Mucosa of descending colon (tissue), 3 donors: Measurements from ENCODE around the gene DCP1B. TPM values are rescaled to one million over a fixed set of nuclear protein-coding genes. Genes with fewer than 3 reads are reported as not detected.

ENCODE experiments used
- ATAC-seq: fragments of 200-7000 bp; cut with Tn5 transposase; one replicate; pipeline ENCODE4 v1.9.1; 2020; ENCODE audit warnings: mild to moderate bottlenecking, moderate library complexity
- DNase-seq, 3 donors: peaks; one replicate each; pipeline ENCODE4 v3.0.0-alpha.2; 2020
- H3K36me3 ChIP-seq: fragments of 200-600 bp; one replicate; pipeline ENCODE4 v1.8.0; 2021; ENCODE audit warnings: low read depth, mild to moderate bottlenecking
- H3K4me1 ChIP-seq: fragments of 200-600 bp; one replicate; pipeline ENCODE4 v1.8.0; 2021; ENCODE audit warnings: low read depth, mild to moderate bottlenecking
- H3K4me3 ChIP-seq: fragments of 200-600 bp; one replicate; pipeline ENCODE4 v1.8.0; 2021; ENCODE audit warnings: mild to moderate bottlenecking
- H3K9me3 ChIP-seq: fragments of 200-600 bp; one replicate; pipeline ENCODE4 v1.8.0; 2021; ENCODE audit warnings: mild to moderate bottlenecking
- intact Hi-C, 2 donors: fragments of 100-400 bp; cut with DNase I in 1 of 2; cut with micrococcal nuclease in 1 of 2; formaldehyde crosslinking; loops; one replicate each; pipeline versions ENCODE4 v1.11.0 to v1.11.1; 2022; cut with DNase I, micrococcal nuclease
- total RNA-seq, 3 donors: library from RNA; stranded (reverse); fragmentation: NEBNext Ultra II Directional in 2 of 3; extraction: Animal tissue kit (Norgen Biotek cat#: 25700) in 2 of 3; gene quantifications; one replicate each; pipeline versions ENCODE4 v1.2.1 to v1.2.4, GENCODE V29; 2021 to 2023
- TF ChIP-seq, protein P1 (sequence below): fragments of 200-600 bp; IDR thresholded peaks from one replicate; pipeline ENCODE4 v1.8.0; 2022; ENCODE audit warnings: antibody characterized with exemption, mild to moderate bottlenecking
- donor health status: DM: no; HTN: no; CAD: no; lungs with moderate emphysema.
- donor health status: DM: no; HTN: no; CAD: no.
- donor health status: DM: no; HTN: yes; CAD: no.

DCP1B gene
- total RNA-seq, 3 donors from 2014 or later: 10.1 to 27.3 (median 12.6) TPM

GRCh38 chr12:1965916-1966315 is 38.3 kb downstream of the DCP1B start:
- ATAC-seq (no peak), DNase-seq (no peak)
- H3K36me3 ChIP-seq: no peaks in the 10 kb centered on the region
- intact Hi-C loops: no loop called here
- H3K9me3 ChIP-seq: no peaks in the 10 kb centered on the region
- TF ChIP-seq, protein P1, sequence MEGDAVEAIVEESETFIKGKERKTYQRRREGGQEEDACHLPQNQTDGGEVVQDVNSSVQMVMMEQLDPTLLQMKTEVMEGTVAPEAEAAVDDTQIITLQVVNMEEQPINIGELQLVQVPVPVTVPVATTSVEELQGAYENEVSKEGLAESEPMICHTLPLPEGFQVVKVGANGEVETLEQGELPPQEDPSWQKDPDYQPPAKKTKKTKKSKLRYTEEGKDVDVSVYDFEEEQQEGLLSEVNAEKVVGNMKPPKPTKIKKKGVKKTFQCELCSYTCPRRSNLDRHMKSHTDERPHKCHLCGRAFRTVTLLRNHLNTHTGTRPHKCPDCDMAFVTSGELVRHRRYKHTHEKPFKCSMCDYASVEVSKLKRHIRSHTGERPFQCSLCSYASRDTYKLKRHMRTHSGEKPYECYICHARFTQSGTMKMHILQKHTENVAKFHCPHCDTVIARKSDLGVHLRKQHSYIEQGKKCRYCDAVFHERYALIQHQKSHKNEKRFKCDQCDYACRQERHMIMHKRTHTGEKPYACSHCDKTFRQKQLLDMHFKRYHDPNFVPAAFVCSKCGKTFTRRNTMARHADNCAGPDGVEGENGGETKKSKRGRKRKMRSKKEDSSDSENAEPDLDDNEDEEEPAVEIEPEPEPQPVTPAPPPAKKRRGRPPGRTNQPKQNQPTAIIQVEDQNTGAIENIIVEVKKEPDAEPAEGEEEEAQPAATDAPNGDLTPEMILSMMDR: no peak
- no peaks in the 10 kb centered on the region for H3K4me1 ChIP-seq
- H3K4me3 ChIP-seq: no peak overlapping the region

DNA sequence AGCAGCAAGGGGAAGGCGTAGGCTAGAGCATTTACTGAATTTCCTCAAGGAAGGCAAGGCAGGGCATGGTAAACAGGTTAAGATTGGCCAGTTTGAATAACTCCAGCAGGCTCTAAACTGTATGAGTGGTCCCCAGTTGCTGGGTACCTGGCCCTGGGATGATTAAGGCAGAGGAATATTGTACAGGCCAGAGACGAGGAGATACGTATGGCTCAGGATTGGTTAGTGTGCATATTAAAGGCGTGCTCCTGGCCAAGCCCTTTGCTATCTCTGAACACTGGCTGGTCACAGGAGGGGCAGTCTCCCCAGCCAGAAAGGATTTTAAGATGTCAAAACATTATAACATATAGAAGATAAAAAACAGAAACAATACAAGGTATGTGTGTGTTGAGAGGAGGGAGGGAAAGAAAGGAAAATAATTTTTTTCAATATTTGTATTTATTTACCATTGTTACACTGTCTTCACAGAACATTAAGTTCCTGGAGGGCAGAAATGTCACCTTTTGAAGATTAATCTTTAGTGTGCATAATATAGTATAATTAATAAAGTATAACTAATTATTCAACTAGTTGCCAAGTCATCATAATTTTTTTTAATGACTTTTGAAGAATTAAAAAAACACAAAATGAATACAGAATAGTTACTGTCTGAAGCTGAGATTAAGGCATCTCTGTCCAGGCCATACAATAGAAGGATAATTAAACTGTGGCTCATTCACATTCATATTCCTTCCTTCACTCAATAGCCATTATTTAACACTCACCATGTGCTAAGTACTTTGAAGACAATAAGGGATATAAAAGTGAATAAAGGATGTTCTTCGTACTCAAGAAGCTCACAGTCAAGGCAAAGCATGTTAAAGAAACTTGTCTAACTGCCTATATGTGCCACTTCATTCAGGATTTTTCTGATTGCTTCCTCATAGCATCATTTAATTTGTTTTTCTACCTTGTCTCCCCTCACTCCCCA is 41.9 kb downstream of the DCP1B start:
- H3K4me3 ChIP-seq: no peak overlapping the region
- no peaks in the 10 kb centered on the region for H3K4me1 ChIP-seq
- H3K36me3 ChIP-seq: no peaks in the 10 kb centered on the region
- TF ChIP-seq, protein P1: no peak
- intact Hi-C loops: no loop called here
- DNase-seq (no peak), ATAC-seq (no peak)
- H3K9me3 ChIP-seq: no peaks in the 10 kb centered on the region

GRCh38 chr12:1956716-1957115 is 47.5 kb downstream of the DCP1B start:
- no peaks in the 10 kb centered on the region for H3K9me3 ChIP-seq
- H3K36me3 ChIP-seq: no peaks in the 10 kb centered on the region
- no peak for ATAC-seq
- DNase-seq: no peak
- H3K4me3 ChIP-seq: no peak overlapping the region
- TF ChIP-seq, protein P1: no peak
- intact Hi-C loops: no loop called here
- no peaks in the 10 kb centered on the region for H3K4me1 ChIP-seq

DNA sequence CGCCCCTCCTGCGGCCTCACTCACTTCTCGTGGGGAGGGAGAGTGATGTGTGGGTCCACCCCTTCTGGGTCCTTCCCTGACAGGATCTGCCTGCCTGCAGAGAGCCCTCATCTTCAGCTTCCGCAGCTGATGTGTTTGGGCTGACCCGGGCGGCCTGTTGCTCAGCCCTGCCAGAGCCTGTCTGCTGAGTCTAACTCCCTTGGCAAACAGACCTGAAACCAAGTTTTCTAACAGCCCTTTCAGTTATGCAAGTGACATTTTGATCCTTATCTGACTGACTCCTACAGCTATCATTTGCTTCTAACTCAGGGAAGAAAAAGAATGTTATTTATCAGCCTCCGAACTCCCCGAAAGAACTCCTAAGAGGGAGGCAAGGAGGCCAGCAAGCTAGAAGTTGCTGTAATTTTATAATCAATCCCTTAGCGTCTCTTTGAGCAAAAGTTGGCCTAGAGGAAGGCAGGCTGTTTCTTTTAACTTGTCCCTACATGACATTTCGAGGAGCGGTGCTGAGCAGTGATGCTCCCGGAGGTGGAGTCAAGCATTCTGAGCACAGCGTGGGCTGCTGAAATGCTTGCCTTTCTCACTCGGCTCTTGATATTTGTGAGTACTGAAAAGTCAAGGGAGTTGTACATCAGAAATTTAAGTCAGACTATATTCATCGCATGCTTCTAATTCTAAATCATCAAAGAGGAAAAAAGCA is 54.3 kb downstream of the DCP1B start:
- TF ChIP-seq, protein P1: no peak
- H3K4me1 ChIP-seq: no peaks in the 10 kb centered on the region
- intact Hi-C loops: no loop called here
- no peaks in the 10 kb centered on the region for H3K9me3 ChIP-seq
- no peak overlapping the region for H3K4me3 ChIP-seq
- ATAC-seq: peak; percentile 15
- DNase-seq: no peak
- no peaks in the 10 kb centered on the region for H3K36me3 ChIP-seq

DNA sequence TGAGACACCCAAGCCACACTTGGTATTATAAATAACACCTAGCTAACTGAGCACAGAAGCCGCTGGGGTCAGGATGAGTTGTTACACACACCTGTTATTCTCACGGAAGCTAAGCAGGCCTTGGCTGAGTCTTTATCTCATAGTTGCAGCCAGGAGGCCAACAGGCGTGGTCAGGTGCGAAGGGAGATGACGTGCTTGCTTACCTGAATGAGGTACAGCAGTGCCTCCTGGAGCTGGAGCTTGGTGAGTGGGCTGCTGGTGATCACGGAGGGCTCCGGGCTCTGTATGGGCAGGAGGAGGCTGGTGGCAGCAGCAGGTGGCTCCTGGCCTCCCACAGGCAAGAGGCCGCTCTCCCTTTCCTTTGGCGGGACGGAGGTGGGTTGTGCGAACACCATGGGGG is 55.4 kb downstream of the DCP1B start:
- DNase-seq: peak in 1 of 3 donors; percentile 38
- Histone ChIP-seq H3K9me3 (no peaks in the 10 kb centered on the region), H3K36me3 (no peaks in the 10 kb centered on the region), H3K4me3 (no peak overlapping the region), H3K4me1 (no peaks in the 10 kb centered on the region)
- intact Hi-C loops: no loop called here
- TF ChIP-seq, protein P1: no peak
- peak; percentile 79 for ATAC-seq
